Hepatocyte (in vitro differentiated cells): Measurements from ENCODE around the gene SIN3A. TPM values are rescaled to one million over a fixed set of nuclear protein-coding genes. Genes with fewer than 3 reads are reported as not detected.

ENCODE experiments used
- DNase-seq: peaks from one replicate; pipeline ENCODE4 v3.0.0-alpha.2; 2016; ENCODE audit warnings: low spot score
- H2AFZ ChIP-seq: fragments of 200-600 bp; sonication (generic); 2 replicates; pipeline ENCODE4 v1.6.0; 2016; ENCODE audit warnings: antibody characterized with exemption, mild to moderate bottlenecking
- H3K27ac ChIP-seq: fragments of 200-600 bp; sonication (generic); 2 replicates; pipeline ENCODE4 v1.5.1; 2016; ENCODE audit warnings: mild to moderate bottlenecking
- H3K27me3 ChIP-seq: fragments of 200-600 bp; sonication (generic); 2 replicates; pipeline ENCODE4 v1.6.1; 2016
- H3K36me3 ChIP-seq: fragments of 200-600 bp; sonication (generic); replicated peaks from 2 replicates; pipeline ENCODE4 v1.5.1; 2016; ENCODE audit warnings: low read depth; ENCODE audit not compliant: insufficient read depth
- H3K4me1 ChIP-seq: fragments of 200-600 bp; sonication (generic); 2 replicates; pipeline ENCODE4 v1.5.1; 2016; ENCODE audit warnings: mild to moderate bottlenecking, moderate library complexity; ENCODE audit not compliant: insufficient read depth
- H3K4me2 ChIP-seq: fragments of 200-600 bp; sonication (generic); 2 replicates; pipeline ENCODE4 v1.6.0; 2016
- H3K4me3 ChIP-seq: fragments of 200-600 bp; sonication (generic); 2 replicates; pipeline ENCODE4 v1.5.1; 2016; ENCODE audit warnings: mild to moderate bottlenecking
- H3K79me2 ChIP-seq: fragments of 200-600 bp; sonication (generic); 2 replicates; pipeline ENCODE4 v1.6.0; 2017; ENCODE audit warnings: mild to moderate bottlenecking
- H3K9me2 ChIP-seq: fragments of 200-600 bp; sonication (generic); replicated peaks from 2 replicates; pipeline ENCODE4 v1.6.0; 2017; ENCODE audit warnings: mild to moderate bottlenecking; ENCODE audit not compliant: insufficient read depth
- H3K9me3 ChIP-seq: fragments of 200-600 bp; sonication (generic); 2 replicates; pipeline ENCODE4 v1.5.1; 2016; ENCODE audit warnings: low read depth, mild to moderate bottlenecking
- H4K20me1 ChIP-seq: fragments of 200-600 bp; sonication (generic); 2 replicates; pipeline ENCODE4 v1.6.0; 2016; ENCODE audit warnings: mild to moderate bottlenecking; ENCODE audit not compliant: insufficient read depth, poor library complexity, severe bottlenecking
- CTCF ChIP-seq: fragments of 200-600 bp; sonication (generic); IDR thresholded peaks from 2 replicates; pipeline ENCODE4 v1.5.1; 2016; ENCODE audit warnings: antibody characterized with exemption, mild to moderate bottlenecking; ENCODE audit not compliant: poor library complexity
- EZH2 ChIP-seq: fragments of 200-600 bp; sonication (generic); IDR thresholded peaks from 2 replicates; pipeline ENCODE4 v1.6.1; 2016; ENCODE audit warnings: antibody characterized with exemption, mild to moderate bottlenecking, borderline replicate concordance
- EZH2phosphoT487 ChIP-seq: fragments of 200-600 bp; sonication (generic); IDR thresholded peaks from one replicate; pipeline ENCODE4 v1.6.1; 2018; ENCODE audit warnings: antibody characterized with exemption, mild to moderate bottlenecking, low read depth, moderate library complexity; ENCODE audit not compliant: unreplicated experiment, severe bottlenecking
- WGBS: methylation state at CpG from one replicate; pipeline ENCODE4 v1.1.6; 2016; ENCODE audit warnings: low lambda C conversion rate; ENCODE audit errors: missing lambda C conversion rate; 5-methylcytosine and 5-hydroxymethylcytosine counted together
- polyA plus RNA-seq: library from polyadenylated mRNA; unstranded; fragments of >200 nt; fragmentation: Nextera tagmentation; extraction: Ambion mirVana; gene quantifications from 2 replicates; pipeline ENCODE4 v1.2.1, GENCODE V29; 2016
- total RNA-seq: library from RNA; depleted of rRNA; stranded (reverse); fragments of >200 nt; gene quantifications from 2 replicates; pipeline ENCODE4 v1.2.3, GENCODE V29; 2014

Gene SIN3A
- total and polyA plus RNA-seq, 2 experiments from 2014 or later = 16.5 to 28.8 TPM

- H3K9me2 ChIP-seq = no peaks in the 10 kb centered on the region
- H2AFZ ChIP-seq = no peak overlapping the region
- H3K4me2 ChIP-seq = no peak overlapping the region
- WGBS = 86% methylated on average over 6 of the region's 6 CpGs
- H3K4me1 ChIP-seq = no peaks in the 10 kb centered on the region
- no peaks in the 10 kb centered on the region for H3K36me3 ChIP-seq
- no peak for TF ChIP-seq EZH2phosphoT487
- no peak for TF ChIP-seq EZH2
- no peak for TF ChIP-seq CTCF
- no peaks in the 10 kb centered on the region for H3K9me3 ChIP-seq
- no peaks in the 10 kb centered on the region for H3K27me3 ChIP-seq
- no peaks in the 10 kb centered on the region for H4K20me1 ChIP-seq
- no peak overlapping the region for H3K27ac ChIP-seq
- peaks cover under 1% of the 10 kb centered on the region for H3K79me2 ChIP-seq
- no peak for DNase-seq
- no peak overlapping the region for H3K4me3 ChIP-seq
Measured at GRCh38 chr15:75342221-75342620, 109.3 kb downstream of the SIN3A start.

GRCh38 chr15:75339531-75340240, 111.8 kb downstream of the SIN3A start:
- no peak overlapping the region for H3K4me2 ChIP-seq
- no peak for DNase-seq

GRCh38 chr15:75338661-75339240, 112.7 kb downstream of the SIN3A start:
- Histone ChIP-seq H3K27ac (no peak overlapping the region), H3K4me1 (peaks cover 4% of the 10 kb centered on the region), H3K9me3 (no peaks in the 10 kb centered on the region), H3K4me2 (no peak overlapping the region), H3K27me3 (no peaks in the 10 kb centered on the region), H3K9me2 (no peaks in the 10 kb centered on the region), H3K4me3 (no peak overlapping the region), H3K36me3 (no peaks in the 10 kb centered on the region), H2AFZ (no peak overlapping the region), H3K79me2 (peaks cover 13% of the 10 kb centered on the region), H4K20me1 (no peaks in the 10 kb centered on the region)
- WGBS = 92% methylated on average over 11 of the region's 11 CpGs
- TF ChIP-seq EZH2phosphoT487 (no peak), CTCF (no peak), EZH2 (no peak)
- no peak for DNase-seq

More at GRCh38 chr15:75339531-75340240, 111.8 kb downstream of the SIN3A start:
- Histone ChIP-seq H3K27ac (no peak overlapping the region), H3K9me2 (no peaks in the 10 kb centered on the region), H3K36me3 (no peaks in the 10 kb centered on the region), H3K4me3 (no peak overlapping the region), H4K20me1 (no peaks in the 10 kb centered on the region), H2AFZ (no peak overlapping the region), H3K27me3 (no peaks in the 10 kb centered on the region), H3K4me1 (peaks cover 4% of the 10 kb centered on the region), H3K79me2 (peaks cover 13% of the 10 kb centered on the region), H3K9me3 (no peaks in the 10 kb centered on the region)
- no peak for TF ChIP-seq EZH2phosphoT487
- no peak for TF ChIP-seq CTCF
- 95% methylated on average over 12 of the region's 13 CpGs for WGBS
